T follicular helper cell (primary cell): ENCODE results near the gene OPTN.
"Not testable (repeated sequence)": the region's sequence is repeated elsewhere in the genome, so short reads cannot be mapped to it uniquely, and the experiment has no call there.

Source experiments
- DNase-seq: peaks from one replicate; pipeline ENCODE4 v3.0.0-alpha.2; 2020; ENCODE audit warnings: low read depth

OPTN gene

DNA sequence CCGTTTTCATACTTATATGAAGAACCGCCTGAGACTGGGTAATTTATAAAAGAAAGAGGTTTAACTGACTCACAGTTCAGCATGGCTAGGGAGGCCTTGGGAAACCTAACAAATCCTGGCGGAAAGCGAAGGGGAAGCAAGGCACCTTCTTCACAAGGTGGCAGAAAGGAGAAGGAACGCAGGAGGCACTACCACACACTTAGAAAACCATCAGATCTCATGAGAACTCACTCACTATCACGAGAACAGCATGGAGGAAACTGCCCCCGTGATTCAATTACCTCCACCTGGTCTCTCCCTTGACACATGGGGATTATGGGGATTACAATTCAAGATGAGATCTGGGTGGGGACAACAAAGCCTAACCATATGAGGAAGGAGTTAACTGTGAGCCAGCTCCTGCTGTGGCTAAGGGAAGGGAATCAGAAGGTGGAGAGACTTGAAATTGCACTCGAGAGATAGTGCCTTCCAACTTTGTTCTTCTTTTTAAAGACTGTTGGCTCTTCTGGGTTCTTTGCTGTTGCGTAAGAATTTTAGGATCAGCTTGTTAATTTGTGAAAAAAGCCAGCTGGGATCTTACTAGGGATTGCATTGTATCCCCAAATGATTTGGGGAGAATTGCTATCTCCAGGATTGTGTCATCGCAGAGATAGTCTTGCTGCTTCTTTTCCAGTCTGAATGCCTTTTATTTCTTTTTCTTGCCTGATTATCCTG, 21.0 kb downstream of the OPTN start:
- no peak for DNase-seq

DNA sequence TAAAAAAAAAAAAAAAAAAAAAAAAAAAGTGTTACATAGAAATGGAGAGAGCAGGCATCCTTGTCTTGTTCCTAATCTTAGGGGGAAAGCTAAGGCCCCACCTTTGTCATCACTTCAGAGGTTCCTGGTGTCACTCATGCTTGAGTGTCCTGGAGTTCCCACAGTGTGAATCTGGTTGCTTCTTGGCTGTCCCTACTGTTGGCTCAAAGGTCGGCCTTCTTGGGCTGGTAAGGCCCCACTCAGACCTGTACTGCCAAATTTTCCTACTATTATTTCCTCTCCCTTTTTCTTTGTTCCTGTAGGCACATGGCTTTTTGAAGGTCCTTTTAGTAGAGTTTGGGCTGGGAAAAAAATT, 21.5 kb downstream of the OPTN start:
- DNase-seq: no peak

DNA sequence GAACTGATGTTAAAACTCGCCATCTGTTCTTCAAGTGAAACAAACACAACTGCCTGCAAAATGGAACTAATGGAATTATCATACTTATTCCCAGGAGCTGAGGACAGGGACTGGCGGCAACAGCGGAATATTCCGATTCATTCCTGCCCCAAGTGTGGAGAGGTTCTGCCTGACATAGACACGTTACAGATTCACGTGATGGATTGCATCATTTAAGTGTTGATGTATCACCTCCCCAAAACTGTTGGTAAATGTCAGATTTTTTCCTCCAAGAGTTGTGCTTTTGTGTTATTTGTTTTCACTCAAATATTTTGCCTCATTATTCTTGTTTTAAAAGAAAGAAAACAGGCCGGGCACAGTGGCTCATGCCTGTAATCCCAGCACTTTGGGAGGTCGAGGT, 36.7 kb downstream of the OPTN start:
- no peak for DNase-seq

DNA sequence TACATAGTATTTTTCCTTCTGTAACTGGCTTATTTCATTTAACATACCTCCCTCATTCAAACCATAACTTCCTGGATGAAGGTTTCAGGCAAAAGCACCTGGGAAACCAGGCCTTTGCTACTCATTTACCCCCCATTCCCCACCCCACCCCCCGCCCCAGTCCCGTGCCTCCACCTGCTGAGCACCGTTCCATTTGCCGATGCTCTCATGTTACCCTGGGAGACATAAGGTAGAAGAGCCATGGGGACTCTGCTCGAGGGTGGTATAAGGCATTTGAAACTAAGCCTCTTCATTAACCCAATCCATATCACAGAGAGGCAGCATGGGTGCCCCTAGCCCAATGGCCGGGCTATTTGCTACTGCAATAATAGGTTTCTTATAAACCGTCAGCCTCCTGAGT, 39.2 kb downstream of the OPTN start:
- no peak for DNase-seq

DNA sequence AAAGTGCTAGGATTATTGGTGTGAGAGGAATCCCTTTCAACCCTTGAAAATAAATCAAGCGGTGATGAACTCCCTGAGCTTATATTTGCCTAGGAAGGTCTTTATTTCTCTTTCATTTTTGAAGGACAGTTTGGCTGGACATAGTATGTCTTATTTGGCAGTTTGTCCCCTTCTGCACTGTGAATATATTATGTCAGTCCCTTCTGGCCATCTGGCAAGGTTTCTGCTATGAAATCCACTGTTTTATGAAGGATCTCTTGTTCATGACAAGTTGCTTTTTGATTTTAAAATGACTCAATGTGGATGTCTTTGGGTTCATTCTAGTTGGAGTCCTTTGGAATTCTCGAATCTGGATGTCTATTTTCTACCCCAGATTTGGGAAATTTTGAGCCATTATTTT, 39.7 kb downstream of the OPTN start:
- no peak for DNase-seq

DNA sequence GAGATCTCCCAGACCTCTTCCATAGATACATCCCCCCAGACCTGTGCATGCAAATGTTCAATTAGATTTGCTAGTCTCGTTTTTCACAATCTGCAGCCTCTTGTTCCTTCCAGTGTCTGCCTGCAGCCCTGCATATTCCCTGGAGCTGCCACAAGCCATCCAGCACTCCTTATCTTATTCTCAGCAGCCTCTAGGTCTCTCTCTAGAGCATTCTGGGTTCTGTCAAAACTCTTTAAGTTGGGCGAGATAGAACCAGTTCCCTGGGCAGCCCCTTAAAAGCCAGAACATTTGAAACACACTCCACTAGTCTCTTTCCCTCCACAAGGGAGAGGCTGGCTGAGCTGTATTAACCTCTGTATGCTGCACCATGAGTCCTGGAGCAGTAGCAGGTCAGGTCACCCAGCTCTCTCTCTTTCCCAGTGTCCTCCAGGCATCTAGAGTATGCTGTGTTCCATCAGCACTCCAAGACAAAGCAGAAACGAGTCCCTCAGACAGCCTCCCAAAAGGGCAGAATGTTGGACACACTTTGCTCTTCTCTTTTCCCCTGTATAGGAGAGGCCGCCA, 40.7 kb downstream of the OPTN start:
- no peak for DNase-seq

DNA sequence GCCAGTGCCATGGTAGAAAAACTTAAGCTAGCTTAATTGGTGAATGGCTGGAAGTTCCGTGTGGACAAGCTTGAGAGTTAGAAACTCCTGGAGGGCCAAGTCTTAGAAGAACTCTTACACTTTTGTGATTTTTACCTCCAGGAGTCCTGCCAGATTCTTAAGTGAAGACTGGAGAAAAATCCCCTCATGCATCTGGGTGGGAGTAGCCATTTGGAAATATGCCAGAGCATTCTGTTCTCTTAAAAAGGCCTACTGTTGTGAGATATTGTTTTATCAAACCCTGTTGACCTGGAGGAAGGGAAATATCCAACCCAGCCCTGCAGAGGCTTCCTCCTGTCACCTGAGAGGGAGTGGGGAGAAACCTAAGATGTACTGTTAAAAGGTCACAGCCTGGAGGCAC, 43.8 kb downstream of the OPTN start:
- DNase-seq: no peak

DNA sequence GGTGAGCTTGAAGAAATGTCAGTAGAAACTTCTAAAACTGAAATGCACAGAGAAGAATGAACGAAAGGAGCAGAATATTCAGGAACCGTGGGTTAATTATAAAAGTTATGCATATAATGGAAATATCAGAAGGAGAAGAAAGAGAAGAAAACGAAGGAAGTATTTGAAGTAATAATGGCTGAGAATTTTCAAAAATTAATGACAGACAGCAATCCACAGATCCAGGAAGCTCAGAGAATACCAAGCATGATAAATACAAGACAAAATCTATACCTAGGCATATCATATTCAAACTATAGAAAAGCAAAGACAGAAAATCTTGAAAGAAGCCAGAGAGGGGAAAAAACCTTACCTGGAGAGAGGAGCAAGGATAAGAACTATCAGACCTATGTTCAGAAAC, 44.9 kb downstream of the OPTN start:
- no peak for DNase-seq

DNA sequence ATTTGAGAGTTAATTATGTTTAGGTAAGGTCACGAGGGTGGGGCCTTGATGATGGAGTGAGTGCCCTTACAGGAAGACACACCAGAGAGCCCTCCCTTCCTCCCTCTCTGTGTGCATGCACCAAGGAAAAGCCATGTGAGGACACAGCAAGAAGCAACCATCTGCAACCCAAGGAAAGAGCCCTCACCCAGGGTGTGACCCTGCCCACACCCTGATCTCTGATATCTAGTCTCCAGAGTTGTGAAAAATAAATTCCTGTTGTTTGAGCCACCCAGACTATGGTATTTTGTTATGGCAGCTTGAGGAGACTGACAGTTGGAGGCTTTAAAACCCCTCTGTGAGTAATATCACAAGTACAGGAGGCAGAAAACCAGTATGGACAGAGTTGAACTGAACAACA, 46.4 kb downstream of the OPTN start:
- DNase-seq: no peak

DNA sequence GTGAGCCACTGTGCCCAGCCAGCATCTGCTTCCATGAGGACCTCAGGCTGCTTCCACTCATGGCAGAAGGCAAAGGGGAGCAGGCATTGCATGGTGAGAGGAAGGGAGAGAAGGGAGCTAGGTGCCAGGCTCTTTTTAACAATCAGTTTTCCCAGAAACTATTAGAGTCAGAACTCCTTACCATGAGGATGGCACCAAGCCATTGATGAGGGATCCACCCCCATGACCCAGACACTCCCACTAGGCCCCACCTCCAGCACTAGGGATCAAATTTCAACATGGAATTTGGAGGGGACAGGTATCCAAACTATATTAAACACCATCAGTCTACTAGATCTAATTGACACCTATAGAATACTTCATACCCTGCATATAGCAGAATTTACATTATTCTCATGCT, 47.2 kb downstream of the OPTN start:
- no peak for DNase-seq

DNA sequence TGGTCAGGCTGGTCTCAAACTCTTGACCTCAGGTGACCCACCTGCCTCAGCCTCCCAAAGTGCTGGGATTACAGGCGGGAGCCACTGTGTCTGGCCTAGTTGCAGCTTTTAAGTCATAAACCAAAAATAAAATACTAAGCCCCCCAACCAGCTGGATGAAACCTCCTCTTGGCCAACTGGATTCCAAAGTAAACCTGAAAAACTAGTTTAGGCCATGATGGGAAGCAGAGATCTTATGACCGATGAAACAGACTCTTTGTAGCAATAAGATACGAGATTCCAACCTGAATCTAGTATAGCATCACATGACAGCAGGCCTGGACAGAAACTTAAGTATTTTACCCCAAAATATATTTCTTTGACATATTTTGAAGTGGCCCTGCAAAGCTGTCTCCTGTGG, 52.3 kb downstream of the OPTN start:
- DNase-seq: no peak

DNA sequence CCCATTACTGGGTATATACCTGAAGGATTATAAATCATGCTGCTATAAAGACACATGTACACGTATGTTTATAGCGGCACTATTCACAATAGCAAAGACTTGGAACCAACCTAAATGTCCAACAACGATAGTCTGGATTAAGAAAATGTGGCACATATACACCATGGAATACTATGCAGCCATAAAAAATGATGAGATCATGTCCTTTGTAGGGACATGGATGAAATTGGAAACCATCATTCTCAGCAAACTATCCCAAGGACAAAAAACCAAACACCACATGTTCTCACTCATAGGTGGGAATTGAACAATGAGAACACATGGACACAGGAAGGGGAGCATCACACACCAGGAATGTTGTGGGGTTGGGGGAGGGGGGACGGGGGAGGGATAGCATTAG, 55.9 kb downstream of the OPTN start:
- DNase-seq: not testable (repeated sequence)

DNA sequence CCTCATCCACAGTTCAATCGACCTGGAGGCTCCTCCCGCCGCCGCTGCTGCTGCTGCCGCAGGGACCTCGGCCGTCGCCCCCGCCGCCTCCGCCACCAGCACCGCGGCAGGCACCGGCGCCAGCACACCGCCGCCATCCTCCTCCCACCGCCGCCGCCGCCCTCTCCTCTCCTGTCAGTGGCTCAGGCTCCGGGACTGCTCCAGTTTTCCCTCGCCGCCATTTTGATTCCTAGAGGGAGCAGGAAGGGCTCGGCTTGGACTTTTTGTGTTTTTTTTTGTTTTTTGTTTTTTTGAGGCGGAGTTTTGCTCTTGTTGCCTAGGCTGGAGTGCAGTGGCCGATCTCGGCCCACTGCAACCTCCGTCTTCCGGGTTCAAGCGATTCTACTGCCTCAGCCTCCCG, 58.4 kb downstream of the OPTN start:
- DNase-seq: no peak

DNA sequence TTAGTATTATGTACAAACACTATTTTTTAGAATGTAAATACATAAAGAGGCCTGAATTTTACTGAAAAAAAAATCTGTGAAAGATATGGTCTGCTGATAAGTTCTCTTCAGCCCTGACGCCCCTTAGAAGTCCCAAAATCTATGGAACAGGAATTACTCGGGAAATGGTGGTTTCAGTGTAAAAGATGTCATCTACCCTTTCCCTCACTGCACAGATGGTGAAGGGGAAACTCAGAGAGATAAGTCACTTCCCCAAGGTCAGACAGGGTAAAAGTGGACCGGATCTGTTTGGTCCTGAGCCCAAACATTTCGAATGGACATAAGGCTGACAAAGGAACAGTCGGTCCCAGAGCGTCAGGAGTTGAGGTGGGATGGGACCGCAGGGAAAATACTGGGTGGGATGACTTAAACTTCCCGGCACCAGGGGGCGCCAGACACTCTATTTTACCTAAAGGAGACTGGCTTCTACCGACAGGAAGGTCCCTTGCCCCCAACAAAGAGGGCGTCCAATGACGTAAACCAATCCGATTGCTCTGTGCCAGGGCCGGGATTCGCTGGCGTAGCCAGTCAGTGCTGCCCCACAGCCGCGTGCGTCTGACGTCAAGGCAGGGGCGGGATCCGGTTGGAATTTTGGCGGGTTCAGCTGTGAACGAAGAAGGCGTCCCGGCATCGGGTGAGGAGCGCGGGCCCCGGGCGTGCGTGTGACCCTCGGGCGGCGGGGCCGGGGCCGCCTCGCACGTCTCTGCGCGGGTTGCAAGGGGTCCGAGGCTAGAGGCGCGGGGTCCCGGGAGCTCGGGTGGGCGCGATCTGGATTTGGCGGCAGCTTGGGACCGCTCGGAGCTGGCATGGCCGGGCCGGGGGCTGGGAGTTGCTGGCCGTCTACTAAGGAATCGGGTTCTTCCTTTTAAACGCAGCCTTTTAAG, 61.2 kb downstream of the OPTN start, which contains the start of gene MCM10:
Gene MCM10 (plus strand): TSS at position 625 of the 923 bp plus-strand sequence. CDS start 2,645 bp downstream, outside the sequence.
- DNase-seq: peak; percentile 96

DNA sequence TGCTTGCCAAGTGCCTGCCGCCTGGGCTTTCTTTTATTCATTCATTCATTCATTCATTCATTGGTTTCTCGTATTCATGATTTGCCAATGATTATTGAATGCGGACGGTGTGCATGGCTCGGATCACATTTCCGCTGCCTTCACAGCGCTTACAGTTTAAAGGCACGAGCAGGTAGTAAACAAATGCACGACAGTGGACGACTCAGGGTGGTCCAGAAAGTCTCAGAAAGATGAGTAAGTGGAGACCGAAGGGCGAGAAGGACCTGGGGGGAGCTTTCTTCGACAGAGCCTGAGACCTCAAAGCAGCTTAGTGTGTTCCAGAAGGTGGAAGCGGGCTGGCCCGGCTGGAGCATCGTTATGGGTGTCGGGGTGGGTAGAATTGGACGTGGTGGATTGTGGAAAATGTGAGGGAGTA, 61.9 kb downstream of the OPTN start:
- DNase-seq: no peak

DNA sequence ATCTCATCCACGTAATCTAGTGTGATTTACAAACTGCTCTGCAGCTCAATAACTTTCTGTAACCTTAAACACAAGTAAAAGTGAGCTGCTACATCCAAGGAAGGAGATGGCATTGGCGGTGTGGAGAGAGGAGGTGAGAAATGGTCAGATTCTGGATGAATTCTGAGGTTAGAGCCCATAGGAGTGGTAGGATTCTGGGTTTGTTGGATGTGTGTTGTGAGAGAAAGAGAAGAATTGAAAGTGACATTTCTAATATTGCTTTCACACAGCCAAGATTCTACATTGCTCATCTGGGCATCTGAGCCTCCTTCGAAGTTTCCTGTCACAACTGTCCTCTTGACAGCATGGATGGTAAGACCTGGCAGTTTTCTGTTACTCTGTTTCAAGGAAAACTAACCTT, 63.9 kb downstream of the OPTN start:
- no peak for DNase-seq

DNA sequence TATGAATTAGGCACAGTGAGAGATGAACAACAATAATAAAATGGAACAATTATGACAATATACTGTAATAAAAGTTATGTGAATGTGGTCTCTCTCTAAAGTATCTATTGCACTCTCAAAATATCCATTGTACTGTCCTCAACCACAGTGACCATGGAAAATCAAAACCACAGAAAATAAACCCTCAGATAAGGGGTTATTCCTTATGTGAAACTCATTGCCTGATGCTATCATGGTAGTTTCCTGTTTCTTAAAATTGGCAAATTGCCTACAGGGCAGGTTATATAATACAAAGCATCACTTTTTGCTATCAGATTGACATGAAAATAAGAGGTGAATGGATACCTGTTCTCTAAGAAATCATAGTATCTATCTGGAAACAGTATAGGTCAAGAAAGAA, 65.2 kb downstream of the OPTN start:
- no peak for DNase-seq

DNA sequence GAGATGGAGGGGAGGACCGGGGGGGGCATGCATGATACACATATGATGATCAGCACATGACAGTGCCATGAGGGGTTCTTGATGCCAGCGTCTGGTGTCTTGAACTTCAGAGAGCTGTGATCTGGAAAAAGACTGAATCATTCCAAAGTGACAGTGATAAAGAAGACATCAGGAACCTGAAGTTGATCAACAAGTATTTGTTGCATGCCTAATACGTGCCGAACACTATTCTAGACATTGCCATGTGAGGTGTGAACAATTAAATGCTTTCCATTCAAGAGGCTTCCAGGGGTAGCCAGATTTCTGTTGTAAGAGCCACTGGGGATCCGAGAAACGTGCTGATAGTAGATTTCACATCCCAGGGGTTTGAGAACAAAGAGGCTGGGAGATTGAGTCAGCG, 67.6 kb downstream of the OPTN start:
- no peak for DNase-seq

DNA sequence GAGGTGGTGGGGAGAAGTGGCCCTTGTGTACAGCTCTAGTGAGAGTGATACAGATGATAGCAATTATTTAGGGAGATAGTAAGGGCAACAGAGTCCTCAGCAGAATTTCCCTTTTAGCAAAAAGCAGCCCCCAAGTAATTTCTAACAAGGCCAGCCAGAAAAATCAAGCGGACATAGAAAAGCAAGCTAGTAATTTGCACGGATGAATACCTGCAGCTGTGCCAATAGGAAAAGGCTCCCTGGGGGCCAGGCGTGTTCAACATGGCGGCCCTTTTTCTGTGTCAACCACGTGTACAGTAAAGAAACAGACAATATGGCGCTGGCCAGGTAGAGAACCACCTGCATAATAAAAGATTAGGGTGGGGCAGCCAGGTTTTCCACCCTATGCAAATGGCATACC, 68.8 kb downstream of the OPTN start:
- DNase-seq: no peak

DNA sequence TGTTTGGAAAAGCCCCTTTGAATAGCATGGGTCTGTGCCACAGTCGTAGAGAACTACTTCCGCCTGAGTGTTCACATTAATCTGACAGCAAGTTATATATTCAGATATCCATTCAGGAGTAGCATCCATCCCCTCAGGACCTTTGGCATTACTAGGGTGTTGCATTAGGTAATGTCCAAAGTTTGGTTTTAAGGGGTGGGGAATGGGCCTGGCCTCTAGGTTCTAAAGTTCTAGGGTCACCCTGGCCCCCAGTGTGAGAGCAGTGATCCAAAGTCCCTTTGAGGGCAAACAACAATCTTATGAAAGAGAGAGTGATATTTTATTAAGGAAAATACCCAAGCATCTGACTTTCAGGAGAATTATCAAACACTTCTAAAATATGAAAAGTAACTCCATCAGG, 73.7 kb downstream of the OPTN start:
- no peak for DNase-seq

DNA sequence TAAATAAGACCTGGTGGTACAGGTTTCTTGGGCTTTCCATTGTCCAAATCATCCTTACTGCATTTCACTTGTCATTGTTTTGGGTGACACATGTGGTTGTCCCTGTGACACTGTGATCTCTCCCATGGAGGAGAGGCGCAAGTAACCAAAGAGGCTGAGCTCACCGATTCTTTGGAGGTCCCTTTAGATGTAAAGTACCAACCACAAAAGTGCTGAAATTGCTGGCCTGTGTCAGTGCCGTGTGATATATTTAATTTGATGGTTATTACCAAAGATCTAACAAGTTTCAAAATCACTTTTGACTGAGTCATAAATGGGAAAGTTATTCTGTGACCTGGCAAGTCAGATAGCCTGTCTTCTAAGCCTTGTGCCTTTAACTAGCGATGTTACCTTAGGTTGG, 80.8 kb downstream of the OPTN start:
- DNase-seq: no peak

DNA sequence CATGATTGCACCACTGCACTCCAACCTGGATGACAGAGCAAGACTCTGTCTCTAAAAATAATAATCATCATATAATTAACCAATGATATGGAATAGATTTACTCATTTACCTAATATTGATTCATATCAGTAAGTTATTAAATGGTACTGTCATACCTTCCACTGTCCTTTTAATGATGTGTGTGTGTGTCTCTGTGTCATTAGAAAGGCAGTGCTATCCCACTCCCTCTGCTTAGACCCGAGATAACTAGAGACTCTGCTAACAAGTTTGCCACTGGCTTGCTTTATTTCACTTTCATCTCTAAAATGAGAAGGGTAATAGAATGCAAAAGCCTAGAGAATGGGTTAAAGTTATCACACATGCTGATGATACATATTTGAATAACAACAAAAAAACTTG, 82.5 kb downstream of the OPTN start:
- no peak for DNase-seq

DNA sequence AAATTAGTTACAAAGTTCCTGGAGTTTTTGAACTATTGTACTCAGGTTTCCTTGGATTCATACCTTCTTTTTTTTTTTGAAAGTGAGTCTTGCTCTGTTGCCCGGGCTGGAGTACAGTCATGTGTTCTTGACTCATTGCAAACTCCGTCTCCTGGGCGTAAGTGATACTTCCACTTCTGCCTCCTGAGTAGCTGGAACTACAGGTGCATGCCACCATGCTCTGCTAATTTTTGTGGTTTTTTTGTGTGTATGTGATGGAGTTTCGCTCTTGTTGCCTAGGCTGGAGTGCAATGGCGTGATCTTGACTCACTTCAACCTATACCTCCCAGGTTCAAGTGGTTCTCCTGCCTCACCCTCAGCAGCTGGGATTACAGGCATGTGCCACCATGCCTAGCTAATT, 83.7 kb downstream of the OPTN start:
- DNase-seq: no peak
